Hepatocyte (in vitro differentiated cells): ENCODE data around the gene LRP1B.

Experiments
- EZH2 ChIP-seq: fragments of 200-600 bp; sonication (generic); IDR thresholded peaks from 2 replicates; pipeline ENCODE4 v1.6.1; 2016; ENCODE audit warnings: antibody characterized with exemption, mild to moderate bottlenecking, borderline replicate concordance
- TF ChIP-seq, protein P1 (sequence below): fragments of 200-600 bp; sonication (generic); IDR thresholded peaks from 2 replicates; pipeline ENCODE4 v1.5.1; 2016; ENCODE audit warnings: antibody characterized with exemption, mild to moderate bottlenecking; ENCODE audit not compliant: poor library complexity

DNA sequence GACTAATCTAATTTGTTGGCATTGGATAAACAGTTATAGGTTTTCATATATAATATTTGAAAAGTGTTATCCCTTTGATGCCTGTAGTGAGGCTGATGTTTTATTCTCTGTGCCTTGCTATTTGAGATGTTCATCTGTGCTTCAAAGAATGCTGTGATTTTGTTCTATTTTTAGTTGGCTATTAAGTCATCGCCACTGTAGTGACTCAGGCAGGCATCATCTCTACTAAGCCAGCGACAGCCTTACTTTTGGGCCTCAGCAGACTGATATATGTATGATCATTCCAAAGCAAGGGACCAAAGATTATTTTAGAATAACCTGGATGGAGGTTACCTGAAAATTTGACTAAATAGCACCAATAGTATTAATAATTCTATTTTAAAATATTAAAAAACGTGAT lies 1676.1 kb downstream of the LRP1B start:
- TF ChIP-seq EZH2: no peak
- TF ChIP-seq, protein P1, sequence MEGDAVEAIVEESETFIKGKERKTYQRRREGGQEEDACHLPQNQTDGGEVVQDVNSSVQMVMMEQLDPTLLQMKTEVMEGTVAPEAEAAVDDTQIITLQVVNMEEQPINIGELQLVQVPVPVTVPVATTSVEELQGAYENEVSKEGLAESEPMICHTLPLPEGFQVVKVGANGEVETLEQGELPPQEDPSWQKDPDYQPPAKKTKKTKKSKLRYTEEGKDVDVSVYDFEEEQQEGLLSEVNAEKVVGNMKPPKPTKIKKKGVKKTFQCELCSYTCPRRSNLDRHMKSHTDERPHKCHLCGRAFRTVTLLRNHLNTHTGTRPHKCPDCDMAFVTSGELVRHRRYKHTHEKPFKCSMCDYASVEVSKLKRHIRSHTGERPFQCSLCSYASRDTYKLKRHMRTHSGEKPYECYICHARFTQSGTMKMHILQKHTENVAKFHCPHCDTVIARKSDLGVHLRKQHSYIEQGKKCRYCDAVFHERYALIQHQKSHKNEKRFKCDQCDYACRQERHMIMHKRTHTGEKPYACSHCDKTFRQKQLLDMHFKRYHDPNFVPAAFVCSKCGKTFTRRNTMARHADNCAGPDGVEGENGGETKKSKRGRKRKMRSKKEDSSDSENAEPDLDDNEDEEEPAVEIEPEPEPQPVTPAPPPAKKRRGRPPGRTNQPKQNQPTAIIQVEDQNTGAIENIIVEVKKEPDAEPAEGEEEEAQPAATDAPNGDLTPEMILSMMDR: no peak
